DOHH2 (cell line): ENCODE measurements around the gene KCNMA1.

Experiments used
- H3F3A ChIP-seq: fragments of 200-600 bp; sonication (generic), shearing (Covaris generic); 2 replicates; pipeline ENCODE4 v1.6.0; 2016; ENCODE audit warnings: antibody characterized with exemption, mild to moderate bottlenecking; ENCODE audit not compliant: control insufficient read depth, insufficient read depth
- H3K27ac ChIP-seq: fragments of 200-600 bp; sonication (generic); 2 replicates; pipeline ENCODE4 v1.5.1; 2014; ENCODE audit warnings: low read depth, mild to moderate bottlenecking, low read length, moderate library complexity
- H3K27me3 ChIP-seq: fragments of 200-600 bp; sonication (generic); 2 replicates; pipeline ENCODE4 v1.6.1; 2014; ENCODE audit warnings: mild to moderate bottlenecking, low read length, mixed read lengths; ENCODE audit not compliant: control insufficient read depth
- H3K36me3 ChIP-seq: fragments of 200-600 bp; sonication (generic); 2 replicates; pipeline ENCODE4 v1.6.1; 2014; ENCODE audit warnings: mild to moderate bottlenecking, low read length, moderate library complexity, mixed read lengths; ENCODE audit not compliant: control insufficient read depth
- H3K4me1 ChIP-seq: fragments of 200-600 bp; sonication (generic); 2 replicates; pipeline ENCODE4 v1.6.1; 2014; ENCODE audit warnings: mild to moderate bottlenecking, low read length, mixed read lengths; ENCODE audit not compliant: control insufficient read depth
- H3K4me2 ChIP-seq: fragments of 200-600 bp; sonication (generic); 2 replicates; pipeline ENCODE4 v1.6.0; 2014; ENCODE audit warnings: mild to moderate bottlenecking, low read length, moderate library complexity
- H3K4me3 ChIP-seq: fragments of 200-600 bp; sonication (generic); 2 replicates; pipeline ENCODE4 v1.5.1; 2014; ENCODE audit warnings: mild to moderate bottlenecking, low read length, mixed read lengths
- H3K79me2 ChIP-seq: fragments of 200-600 bp; sonication (generic); 2 replicates; pipeline ENCODE4 v1.6.1; 2014; ENCODE audit warnings: mild to moderate bottlenecking, low read length, mixed read lengths; ENCODE audit not compliant: control insufficient read depth
- H3K9me2 ChIP-seq: fragments of 200-600 bp; sonication (generic); replicated peaks from 2 replicates; pipeline ENCODE4 v1.6.1; 2014; ENCODE audit warnings: mild to moderate bottlenecking, low read length, mixed read lengths; ENCODE audit not compliant: control insufficient read depth
- H3K9me3 ChIP-seq: fragments of 200-600 bp; sonication (generic); 2 replicates; pipeline ENCODE4 v1.6.1; 2014; ENCODE audit warnings: antibody characterized with exemption, low read length, mixed read lengths; ENCODE audit not compliant: control insufficient read depth, insufficient read depth
- H4K20me1 ChIP-seq: fragments of 200-600 bp; sonication (generic); 2 replicates; pipeline ENCODE4 v1.6.0; 2014; ENCODE audit warnings: low read depth, mild to moderate bottlenecking, antibody characterized with exemption, low read length, moderate library complexity; ENCODE audit not compliant: control insufficient read depth, insufficient read depth
- EZH2phosphoT487 ChIP-seq: fragments of 200-600 bp; sonication (generic); IDR thresholded peaks from 2 replicates; pipeline ENCODE4 v1.6.1; 2017; ENCODE audit warnings: borderline replicate concordance, mild to moderate bottlenecking, antibody characterized with exemption, low read length, moderate library complexity, mixed read lengths
- TF ChIP-seq, protein P1 (sequence below): fragments of 200-600 bp; sonication (generic); IDR thresholded peaks from one replicate; pipeline ENCODE4 v1.5.1; 2014; ENCODE audit warnings: antibody characterized with exemption, mild to moderate bottlenecking, low read depth, low read length; ENCODE audit not compliant: poor library complexity, severe bottlenecking

Gene KCNMA1

DNA sequence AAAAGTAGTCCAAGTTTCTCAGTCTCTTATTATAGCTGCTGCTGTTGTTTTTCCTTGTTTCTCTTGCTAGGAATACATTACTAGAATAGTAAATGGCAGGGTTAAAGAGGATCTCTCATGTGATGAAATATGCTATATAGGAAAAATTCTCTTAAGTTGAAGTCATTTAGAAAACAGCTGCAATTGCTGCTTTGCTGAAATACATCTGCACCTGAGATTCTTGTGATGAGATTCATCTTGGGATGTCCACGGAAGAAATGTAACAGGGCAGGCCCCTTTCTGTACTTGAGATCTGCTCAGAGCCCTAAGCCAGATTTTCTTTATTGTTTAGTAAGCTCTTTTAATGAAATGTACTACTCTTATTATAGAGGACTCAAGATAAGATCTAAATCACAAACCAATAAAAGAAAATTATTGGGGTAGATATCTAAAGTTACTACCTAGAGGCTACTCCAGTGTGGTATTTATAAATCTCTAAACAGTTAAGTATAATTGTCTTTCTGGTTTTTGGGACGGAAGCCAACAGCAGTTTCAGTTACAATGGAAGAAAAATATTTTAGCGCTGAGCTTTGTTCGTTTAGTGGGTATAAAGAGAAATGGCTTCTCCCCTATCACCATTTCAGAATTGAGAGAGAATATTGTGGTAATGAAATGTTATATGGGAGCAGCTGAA lies 701.5 kb downstream of the KCNMA1 start:
- H3K27me3 ChIP-seq: no peaks in the 10 kb centered on the region
- H3K79me2 ChIP-seq: no peaks in the 10 kb centered on the region
- no peaks in the 10 kb centered on the region for H3K9me3 ChIP-seq
- H3K36me3 ChIP-seq: no peaks in the 10 kb centered on the region
- no peak for TF ChIP-seq EZH2phosphoT487
- TF ChIP-seq, protein P1, sequence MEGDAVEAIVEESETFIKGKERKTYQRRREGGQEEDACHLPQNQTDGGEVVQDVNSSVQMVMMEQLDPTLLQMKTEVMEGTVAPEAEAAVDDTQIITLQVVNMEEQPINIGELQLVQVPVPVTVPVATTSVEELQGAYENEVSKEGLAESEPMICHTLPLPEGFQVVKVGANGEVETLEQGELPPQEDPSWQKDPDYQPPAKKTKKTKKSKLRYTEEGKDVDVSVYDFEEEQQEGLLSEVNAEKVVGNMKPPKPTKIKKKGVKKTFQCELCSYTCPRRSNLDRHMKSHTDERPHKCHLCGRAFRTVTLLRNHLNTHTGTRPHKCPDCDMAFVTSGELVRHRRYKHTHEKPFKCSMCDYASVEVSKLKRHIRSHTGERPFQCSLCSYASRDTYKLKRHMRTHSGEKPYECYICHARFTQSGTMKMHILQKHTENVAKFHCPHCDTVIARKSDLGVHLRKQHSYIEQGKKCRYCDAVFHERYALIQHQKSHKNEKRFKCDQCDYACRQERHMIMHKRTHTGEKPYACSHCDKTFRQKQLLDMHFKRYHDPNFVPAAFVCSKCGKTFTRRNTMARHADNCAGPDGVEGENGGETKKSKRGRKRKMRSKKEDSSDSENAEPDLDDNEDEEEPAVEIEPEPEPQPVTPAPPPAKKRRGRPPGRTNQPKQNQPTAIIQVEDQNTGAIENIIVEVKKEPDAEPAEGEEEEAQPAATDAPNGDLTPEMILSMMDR: no peak
- no peak overlapping the region for H3K27ac ChIP-seq
- no peak overlapping the region for H3K4me3 ChIP-seq
- no peaks in the 10 kb centered on the region for H3K9me2 ChIP-seq
- H3K4me2 ChIP-seq: no peak overlapping the region
- no peaks in the 10 kb centered on the region for H4K20me1 ChIP-seq
- no peaks in the 10 kb centered on the region for H3F3A ChIP-seq
- no peaks in the 10 kb centered on the region for H3K4me1 ChIP-seq

DNA sequence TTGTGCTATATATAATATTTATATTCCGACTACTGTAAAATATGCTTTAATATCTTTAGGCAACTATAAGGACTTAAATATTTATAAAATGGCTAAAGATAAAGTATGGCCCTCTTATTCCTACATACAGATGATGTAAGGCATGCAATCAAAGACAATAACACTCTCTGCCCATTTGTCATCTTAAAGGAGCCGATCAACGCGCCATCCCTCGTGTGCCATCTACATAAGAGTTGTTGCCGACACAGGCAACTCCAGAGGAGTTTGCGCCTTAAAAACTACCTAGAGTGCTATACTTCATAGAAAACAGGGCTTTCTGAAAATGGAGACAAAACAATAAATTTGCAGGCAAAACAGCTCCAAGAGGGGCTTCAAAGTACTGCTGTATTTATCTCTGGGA lies 709.0 kb downstream of the KCNMA1 start:
- H3F3A ChIP-seq: no peaks in the 10 kb centered on the region
- H3K4me3 ChIP-seq: no peak overlapping the region
- no peak overlapping the region for H3K4me2 ChIP-seq
- no peaks in the 10 kb centered on the region for H3K79me2 ChIP-seq
- no peaks in the 10 kb centered on the region for H3K9me2 ChIP-seq
- H3K4me1 ChIP-seq: no peaks in the 10 kb centered on the region
- H3K9me3 ChIP-seq: no peaks in the 10 kb centered on the region
- no peaks in the 10 kb centered on the region for H3K36me3 ChIP-seq
- H3K27ac ChIP-seq: no peak overlapping the region
- no peaks in the 10 kb centered on the region for H4K20me1 ChIP-seq
- TF ChIP-seq, protein P1: no peak
- TF ChIP-seq EZH2phosphoT487: no peak
- no peaks in the 10 kb centered on the region for H3K27me3 ChIP-seq

DNA sequence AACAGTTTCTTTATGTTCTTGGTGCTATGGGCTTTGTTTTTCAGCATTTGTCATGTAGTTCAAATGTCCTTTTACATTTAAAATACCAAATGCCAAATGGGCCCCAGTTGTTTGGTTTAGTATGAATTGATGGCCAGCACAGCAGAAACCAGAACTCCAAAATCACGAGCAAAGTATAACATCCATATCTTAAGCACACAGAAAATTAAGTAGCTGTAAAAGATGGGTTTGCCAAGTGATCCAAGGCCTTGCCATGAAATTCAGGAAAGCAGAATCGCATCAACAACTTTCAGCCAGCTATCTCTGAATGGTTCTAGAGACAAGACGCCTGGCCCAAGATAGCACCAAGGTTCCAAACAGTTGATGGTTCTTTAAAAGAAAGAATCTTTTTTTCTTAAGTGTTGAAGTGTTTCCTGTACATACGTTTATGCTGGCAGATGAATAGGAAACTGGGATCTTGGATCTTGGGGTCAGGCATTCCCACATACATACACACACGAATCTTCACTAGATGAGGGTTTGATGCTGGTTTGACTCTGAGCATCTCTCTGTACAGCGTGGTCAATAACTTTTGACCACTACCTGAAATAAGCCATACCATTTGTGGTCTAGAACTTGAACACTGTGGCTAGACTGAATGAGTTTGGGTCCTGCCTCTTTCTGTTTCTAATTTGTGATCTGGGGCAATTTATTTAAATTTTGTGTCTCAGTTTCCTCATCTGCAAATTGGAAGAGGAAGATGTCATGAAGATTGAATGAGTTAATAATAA lies 711.8 kb downstream of the KCNMA1 start:
- no peaks in the 10 kb centered on the region for H3K9me3 ChIP-seq
- H3K36me3 ChIP-seq: no peaks in the 10 kb centered on the region
- no peaks in the 10 kb centered on the region for H3K4me1 ChIP-seq
- H3K27ac ChIP-seq: no peak overlapping the region
- H3K9me2 ChIP-seq: no peaks in the 10 kb centered on the region
- H3K79me2 ChIP-seq: no peaks in the 10 kb centered on the region
- TF ChIP-seq EZH2phosphoT487: no peak
- TF ChIP-seq, protein P1: no peak
- no peaks in the 10 kb centered on the region for H3F3A ChIP-seq
- no peaks in the 10 kb centered on the region for H4K20me1 ChIP-seq
- no peak overlapping the region for H3K4me2 ChIP-seq
- no peaks in the 10 kb centered on the region for H3K27me3 ChIP-seq
- no peak overlapping the region for H3K4me3 ChIP-seq
